T-helper 1 cell treated with Interleukin-12 subunit alpha and Interleukin-12 subunit beta and Interleukin-4 antibody, amounts not matched to agents 30 μg/mL and 1 μg/mL, for 36 hours (primary cell): Measurements from ENCODE around the gene CTCF.

Experiments
- H3K27ac Mint-ChIP-seq: one replicate; pipeline ENCODE4 v1.8.0; 2021; ENCODE audit warnings: mild to moderate bottlenecking, mixed read lengths
- H3K27me3 Mint-ChIP-seq: one replicate; pipeline ENCODE4 v1.8.0; 2021; ENCODE audit warnings: low read depth, mixed read lengths
- H3K36me3 Mint-ChIP-seq: one replicate; pipeline ENCODE4 v1.8.0; 2021; ENCODE audit warnings: low read depth, mixed read lengths
- H3K4me1 Mint-ChIP-seq: one replicate; pipeline ENCODE4 v1.8.0; 2021; ENCODE audit warnings: low read depth, mixed read lengths
- H3K4me3 Mint-ChIP-seq: one replicate; pipeline ENCODE4 v1.8.0; 2021; ENCODE audit warnings: mild to moderate bottlenecking, moderate library complexity, mixed read lengths
- H3K9me3 Mint-ChIP-seq: one replicate; pipeline ENCODE4 v1.8.0; 2021; ENCODE audit warnings: mixed read lengths

Gene CTCF

GRCh38 chr16:67673712-67674580 is 111.6 kb downstream of the CTCF start:
- H3K27ac Mint-ChIP-seq, result peak overlapping the region; percentile 17
- no peaks in the 10 kb centered on the region for H3K27me3 Mint-ChIP-seq
- H3K4me1 Mint-ChIP-seq, result peaks cover 6% of the 10 kb centered on the region
- no peaks in the 10 kb centered on the region for H3K9me3 Mint-ChIP-seq
- H3K36me3 Mint-ChIP-seq, result no peaks in the 10 kb centered on the region
- no peak overlapping the region for H3K4me3 Mint-ChIP-seq

GRCh38 chr16:67674851-67675578 is 112.7 kb downstream of the CTCF start:
- Mint-ChIP-seq H3K4me3 (no peak overlapping the region), H3K9me3 (no peaks in the 10 kb centered on the region), H3K27me3 (no peaks in the 10 kb centered on the region), H3K4me1 (peaks cover 4% of the 10 kb centered on the region), H3K27ac (no peak overlapping the region), H3K36me3 (no peaks in the 10 kb centered on the region)

DNA sequence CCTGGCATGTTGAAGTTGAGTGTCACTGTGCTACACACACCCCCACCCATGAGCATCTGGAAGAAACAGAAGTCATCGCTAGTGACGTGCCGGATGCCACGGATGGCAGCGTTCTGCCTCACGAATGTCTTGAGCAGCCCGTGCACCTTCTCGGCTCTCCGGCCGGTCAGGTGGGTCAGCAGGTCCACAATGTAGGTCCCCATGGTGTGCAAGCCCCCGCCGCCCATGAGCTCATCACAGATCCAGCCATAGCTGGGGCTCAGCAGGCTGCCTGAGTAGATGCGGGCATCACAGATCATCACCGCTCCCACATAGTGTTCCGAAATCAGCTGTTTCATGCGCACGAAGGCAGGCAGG is 113.2 kb downstream of the CTCF start:
- Mint-ChIP-seq H3K27ac (no peak overlapping the region), H3K9me3 (no peaks in the 10 kb centered on the region), H3K27me3 (no peaks in the 10 kb centered on the region), H3K4me3 (no peak overlapping the region), H3K36me3 (no peaks in the 10 kb centered on the region), H3K4me1 (peaks cover 4% of the 10 kb centered on the region)

- peaks cover 4% of the 10 kb centered on the region for H3K4me1 Mint-ChIP-seq
- no peak overlapping the region for H3K27ac Mint-ChIP-seq
- no peaks in the 10 kb centered on the region for H3K27me3 Mint-ChIP-seq
- H3K9me3 Mint-ChIP-seq, result no peaks in the 10 kb centered on the region
- no peak overlapping the region for H3K4me3 Mint-ChIP-seq
- H3K36me3 Mint-ChIP-seq, result no peaks in the 10 kb centered on the region
Measured at GRCh38 chr16:67675999-67676398, 113.7 kb downstream of the CTCF start.

GRCh38 chr16:67676516-67676915 is 114.2 kb downstream of the CTCF start:
- H3K9me3 Mint-ChIP-seq, result no peaks in the 10 kb centered on the region
- H3K4me3 Mint-ChIP-seq, result no peak overlapping the region
- no peak overlapping the region for H3K27ac Mint-ChIP-seq
- no peaks in the 10 kb centered on the region for H3K36me3 Mint-ChIP-seq
- no peaks in the 10 kb centered on the region for H3K27me3 Mint-ChIP-seq
- peaks cover 4% of the 10 kb centered on the region for H3K4me1 Mint-ChIP-seq

DNA sequence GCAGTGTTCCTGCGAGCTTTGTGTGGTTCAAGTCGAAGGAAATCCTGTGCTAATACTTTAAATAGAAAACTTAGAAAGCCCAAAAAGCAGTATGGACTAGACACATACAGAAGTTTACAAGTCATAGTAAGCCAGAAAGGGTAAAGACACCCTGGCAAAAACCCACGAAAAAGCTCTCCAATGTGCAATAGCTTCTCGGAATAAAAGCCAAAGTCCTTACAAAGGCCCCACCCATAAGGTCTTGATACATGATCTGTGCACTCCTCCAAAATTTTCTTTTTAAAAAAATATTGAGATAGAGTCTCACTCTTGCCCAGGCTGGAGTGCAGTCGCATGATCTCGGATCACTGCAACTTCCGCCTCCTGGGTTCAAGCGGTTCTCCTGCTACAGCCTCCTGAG is 114.6 kb downstream of the CTCF start:
- Mint-ChIP-seq H3K27me3 (no peaks in the 10 kb centered on the region), H3K36me3 (no peaks in the 10 kb centered on the region), H3K4me1 (peaks cover 4% of the 10 kb centered on the region), H3K4me3 (no peak overlapping the region), H3K9me3 (no peaks in the 10 kb centered on the region), H3K27ac (no peak overlapping the region)

DNA sequence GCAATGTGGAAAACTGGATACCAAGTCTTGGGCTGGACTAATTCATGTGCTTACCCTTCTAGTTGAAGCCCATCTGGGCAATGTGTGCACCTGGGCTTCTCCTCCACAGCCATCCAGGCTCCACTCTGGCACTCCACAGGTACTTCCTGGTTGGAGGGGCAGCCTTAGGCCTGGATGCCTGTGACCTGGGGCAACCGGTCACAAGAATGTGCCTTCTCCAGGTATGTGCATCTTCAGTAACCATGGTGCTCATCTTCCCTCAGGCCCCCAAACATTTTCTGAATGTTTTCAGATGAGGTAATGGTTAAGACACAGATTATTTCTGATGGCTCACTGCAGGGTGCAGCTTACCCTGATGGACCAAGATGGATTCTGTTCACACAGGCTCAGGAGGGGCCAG is 115.4 kb downstream of the CTCF start:
- H3K27ac Mint-ChIP-seq, result no peak overlapping the region
- no peaks in the 10 kb centered on the region for H3K27me3 Mint-ChIP-seq
- no peak overlapping the region for H3K4me3 Mint-ChIP-seq
- H3K4me1 Mint-ChIP-seq, result peaks cover 1% of the 10 kb centered on the region
- H3K36me3 Mint-ChIP-seq, result no peaks in the 10 kb centered on the region
- no peaks in the 10 kb centered on the region for H3K9me3 Mint-ChIP-seq

DNA sequence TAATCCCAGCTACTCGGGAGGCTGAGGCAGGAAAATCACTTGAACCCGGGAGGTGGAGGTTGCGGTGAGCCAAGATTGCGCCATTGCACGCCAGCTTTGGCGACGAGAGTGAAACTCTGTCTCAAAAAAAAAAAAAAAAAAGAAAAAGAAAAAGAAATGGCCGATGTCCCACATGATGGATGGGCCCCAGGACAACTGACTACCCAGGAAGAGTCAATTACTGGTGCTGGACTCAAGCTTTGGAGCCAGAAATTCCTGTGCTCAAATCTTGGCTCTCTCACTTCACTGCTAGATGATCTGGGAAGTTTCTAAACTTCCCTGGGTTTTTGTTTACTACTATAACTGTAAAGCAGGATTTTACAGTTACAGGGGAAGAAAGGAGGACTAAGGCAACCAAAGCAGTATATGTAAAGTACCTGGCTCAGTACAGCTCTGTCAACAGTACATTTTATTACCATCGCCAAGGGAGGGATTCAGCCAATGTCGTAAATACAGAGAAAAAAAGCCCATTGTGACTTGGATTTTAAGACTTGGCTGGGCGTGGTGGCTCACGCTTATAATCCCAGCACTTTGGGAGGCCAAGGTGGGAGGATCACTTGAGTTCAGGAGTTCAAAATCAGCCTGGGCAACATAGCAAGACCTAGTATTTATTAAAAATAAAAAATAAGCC is 116.2 kb downstream of the CTCF start:
- H3K27ac Mint-ChIP-seq, result no peak overlapping the region
- H3K9me3 Mint-ChIP-seq, result no peaks in the 10 kb centered on the region
- no peak overlapping the region for H3K4me3 Mint-ChIP-seq
- H3K27me3 Mint-ChIP-seq, result no peaks in the 10 kb centered on the region
- H3K36me3 Mint-ChIP-seq, result peaks cover 2% of the 10 kb centered on the region
- H3K4me1 Mint-ChIP-seq, result no peaks in the 10 kb centered on the region

GRCh38 chr16:67679935-67680897 is 117.9 kb downstream of the CTCF start:
- Mint-ChIP-seq H3K27me3 (no peaks in the 10 kb centered on the region), H3K4me3 (no peak overlapping the region), H3K9me3 (no peaks in the 10 kb centered on the region), H3K27ac (no peak overlapping the region), H3K36me3 (peaks cover 5% of the 10 kb centered on the region), H3K4me1 (peaks cover 3% of the 10 kb centered on the region)

DNA sequence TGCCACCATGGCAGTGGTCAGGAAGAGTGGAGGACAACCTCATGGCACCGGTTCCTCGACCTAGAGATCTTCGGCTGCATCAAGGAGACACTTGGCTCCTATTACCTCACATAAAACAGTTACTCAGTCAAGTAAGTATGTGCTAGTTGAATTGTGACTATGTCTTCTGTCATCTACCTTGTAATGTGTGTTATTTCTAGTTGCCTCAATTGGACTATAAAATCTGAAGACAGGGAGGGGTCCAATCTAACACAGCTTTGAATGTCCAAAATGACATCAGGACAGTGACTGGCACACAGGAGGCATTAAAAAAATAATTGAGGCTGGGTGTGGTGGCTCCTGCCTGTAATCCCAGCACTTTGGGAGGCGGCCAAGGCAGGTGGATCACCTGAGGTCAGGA is 121.4 kb downstream of the CTCF start:
- Mint-ChIP-seq H3K4me1 (peaks cover 7% of the 10 kb centered on the region), H3K36me3 (peaks cover 5% of the 10 kb centered on the region), H3K9me3 (no peaks in the 10 kb centered on the region), H3K4me3 (no peak overlapping the region), H3K27ac (no peak overlapping the region), H3K27me3 (no peaks in the 10 kb centered on the region)

GRCh38 chr16:67685388-67686112 is 123.2 kb downstream of the CTCF start:
- no peak overlapping the region for H3K4me3 Mint-ChIP-seq
- peak overlapping the region; percentile 29 for H3K27ac Mint-ChIP-seq
- peaks cover 7% of the 10 kb centered on the region for H3K4me1 Mint-ChIP-seq

More at GRCh38 chr16:67685388-67686112, 123.2 kb downstream of the CTCF start:
- no peaks in the 10 kb centered on the region for H3K27me3 Mint-ChIP-seq
- H3K36me3 Mint-ChIP-seq, result peaks cover 5% of the 10 kb centered on the region
- H3K9me3 Mint-ChIP-seq, result no peaks in the 10 kb centered on the region
